Transverse colon (tissue), 4 donors: ENCODE measurements around the gene ERVFRD-1.

ENCODE experiments used
- EP300 ChIP-seq: sonication (generic); formaldehyde crosslinking; IDR thresholded peaks from one replicate; pipeline ENCODE4 v1.6.1; 2017; ENCODE audit warnings: antibody characterized with exemption, low read depth
- POLR2A ChIP-seq: fragments of 450-650 bp; IDR thresholded peaks from one replicate; pipeline ENCODE4 v1.6.1; 2016; ENCODE audit warnings: antibody characterized with exemption, mild to moderate bottlenecking, moderate library complexity
- POLR2AphosphoS5 ChIP-seq, 3 donors: sonication (generic); formaldehyde crosslinking; IDR thresholded peaks; one replicate each; pipeline ENCODE4 v1.6.1; 2016; ENCODE audit warnings: antibody characterized with exemption in 3 of 3
- TF ChIP-seq, protein P1 (sequence below), 5 experiments: fragments of 200-600 bp in 3 of 5; fragments of 450-650 bp in 2 of 5; sonication (generic) in 3 of 5; IDR thresholded peaks; 1 replicate in 2 of 5; 2 replicates in 3 of 5; pipeline ENCODE4 v1.5.1; 2016 to 2017; ENCODE audit warnings: antibody characterized with exemption in 5 of 5, inconsistent platforms in 3 of 5, mild to moderate bottlenecking in 2 of 5, moderate library complexity in 1 of 5

DNA sequence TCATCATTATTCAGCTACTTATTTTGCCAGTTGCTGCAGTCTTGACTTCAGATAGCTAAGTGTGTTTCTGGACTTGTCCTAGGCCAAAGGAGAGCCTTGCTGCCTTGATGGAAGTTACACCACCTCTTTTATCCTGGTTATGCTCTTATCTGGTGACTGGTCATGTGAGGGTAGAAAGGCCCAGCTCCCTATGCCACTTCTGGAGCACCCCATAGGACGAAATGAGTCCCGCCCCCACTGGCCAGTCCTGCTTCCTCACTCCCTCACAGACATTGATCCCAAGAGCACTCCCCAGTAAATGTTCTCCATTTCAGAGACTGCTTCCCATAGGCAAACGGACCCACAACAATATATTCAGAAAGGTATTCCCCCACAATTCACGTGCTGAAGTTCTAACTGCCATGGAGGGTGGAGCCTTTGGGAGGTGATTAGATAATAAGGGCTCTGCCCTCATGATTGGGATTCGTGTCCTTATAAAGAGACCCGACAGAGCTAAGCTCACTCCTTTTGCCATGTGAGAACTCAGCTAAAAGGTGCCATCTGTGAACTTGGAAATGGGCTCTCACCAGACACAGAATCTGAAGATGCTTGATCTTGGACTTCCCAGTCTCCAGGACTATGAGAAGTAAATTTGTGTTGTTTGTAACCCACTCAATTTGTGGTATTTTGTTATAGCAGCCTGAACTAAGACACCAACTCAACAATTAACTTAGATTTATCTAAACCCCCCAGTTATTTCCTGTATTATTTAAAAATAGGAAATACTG is 45.9 kb downstream of the ERVFRD-1 start:
- TF ChIP-seq, protein P1, sequence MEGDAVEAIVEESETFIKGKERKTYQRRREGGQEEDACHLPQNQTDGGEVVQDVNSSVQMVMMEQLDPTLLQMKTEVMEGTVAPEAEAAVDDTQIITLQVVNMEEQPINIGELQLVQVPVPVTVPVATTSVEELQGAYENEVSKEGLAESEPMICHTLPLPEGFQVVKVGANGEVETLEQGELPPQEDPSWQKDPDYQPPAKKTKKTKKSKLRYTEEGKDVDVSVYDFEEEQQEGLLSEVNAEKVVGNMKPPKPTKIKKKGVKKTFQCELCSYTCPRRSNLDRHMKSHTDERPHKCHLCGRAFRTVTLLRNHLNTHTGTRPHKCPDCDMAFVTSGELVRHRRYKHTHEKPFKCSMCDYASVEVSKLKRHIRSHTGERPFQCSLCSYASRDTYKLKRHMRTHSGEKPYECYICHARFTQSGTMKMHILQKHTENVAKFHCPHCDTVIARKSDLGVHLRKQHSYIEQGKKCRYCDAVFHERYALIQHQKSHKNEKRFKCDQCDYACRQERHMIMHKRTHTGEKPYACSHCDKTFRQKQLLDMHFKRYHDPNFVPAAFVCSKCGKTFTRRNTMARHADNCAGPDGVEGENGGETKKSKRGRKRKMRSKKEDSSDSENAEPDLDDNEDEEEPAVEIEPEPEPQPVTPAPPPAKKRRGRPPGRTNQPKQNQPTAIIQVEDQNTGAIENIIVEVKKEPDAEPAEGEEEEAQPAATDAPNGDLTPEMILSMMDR (IDR thresholded peaks at IDR 0.05): no peak
- TF ChIP-seq POLR2A (no peak), POLR2AphosphoS5 (IDR thresholded peaks at IDR 0.05) (no peak), EP300 (no peak)
